GM19467 (cell line): ENCODE results near the gene MRFAP1L1.
"Not testable (repeated sequence)": the region's sequence is repeated elsewhere in the genome, so short reads cannot be mapped to it uniquely, and the experiment has no call there.

Experiments used
- ATAC-seq: cut with Tn5 transposase; IDR thresholded peaks from one replicate; pipeline ENCODE4 v1.9.1; 2021; ENCODE audit warnings: mild to moderate bottlenecking, moderate library complexity; ENCODE audit not compliant: unreplicated experiment

The MRFAP1L1 gene

GRCh38 chr4:6709230-6710114 is at the start of gene MRFAP1L1:
TSS of gene MRFAP1L1 (minus strand) at chr4:6709865. CDS start at chr4:6709629, 236 bp downstream.
- ATAC-seq = peak; percentile 53

GRCh38 chr4:6758728-6759127 is 49.1 kb upstream of the MRFAP1L1 start:
- no peak for ATAC-seq

GRCh38 chr4:6756345-6756744 is 46.7 kb upstream of the MRFAP1L1 start:
- not testable (repeated sequence) for ATAC-seq

GRCh38 chr4:6755088-6755753 is 45.6 kb upstream of the MRFAP1L1 start:
- ATAC-seq = no peak

GRCh38 chr4:6754481-6755087 is 44.9 kb upstream of the MRFAP1L1 start:
- ATAC-seq = no peak

- no peak for ATAC-seq
Observed at GRCh38 chr4:6753891-6754290, 44.2 kb upstream of the MRFAP1L1 start.

GRCh38 chr4:6753103-6753560 is 43.5 kb upstream of the MRFAP1L1 start:
- ATAC-seq = no peak

- ATAC-seq = no peak
Observed at GRCh38 chr4:6752486-6752829, 42.8 kb upstream of the MRFAP1L1 start.

- ATAC-seq = no peak
Observed at GRCh38 chr4:6751611-6752485, 42.2 kb upstream of the MRFAP1L1 start.

- ATAC-seq = no peak
Observed at GRCh38 chr4:6750286-6751221, 40.9 kb upstream of the MRFAP1L1 start.

- ATAC-seq = no peak
Observed at GRCh38 chr4:6749340-6750171, 39.9 kb upstream of the MRFAP1L1 start.

- ATAC-seq = no peak
Observed at GRCh38 chr4:6748286-6748685, 38.6 kb upstream of the MRFAP1L1 start.

- ATAC-seq = no peak
Observed at GRCh38 chr4:6747294-6748051, 37.8 kb upstream of the MRFAP1L1 start.

GRCh38 chr4:6746721-6747293 is 37.1 kb upstream of the MRFAP1L1 start:
- ATAC-seq = no peak

- no peak for ATAC-seq
Observed at GRCh38 chr4:6742989-6743388, 33.3 kb upstream of the MRFAP1L1 start.

- ATAC-seq = no peak
Observed at GRCh38 chr4:6742507-6742906, 32.8 kb upstream of the MRFAP1L1 start.

GRCh38 chr4:6740347-6740746 is 30.7 kb upstream of the MRFAP1L1 start:
- no peak for ATAC-seq

GRCh38 chr4:6739920-6740319 is 30.3 kb upstream of the MRFAP1L1 start:
- no peak for ATAC-seq
